ENCODE measurements around the gene SLC26A1.
"Not testable (repeated sequence)": the region's sequence is repeated elsewhere in the genome, so short reads cannot be mapped to it uniquely, and the experiment has no call there.

The SLC26A1 gene

DNA sequence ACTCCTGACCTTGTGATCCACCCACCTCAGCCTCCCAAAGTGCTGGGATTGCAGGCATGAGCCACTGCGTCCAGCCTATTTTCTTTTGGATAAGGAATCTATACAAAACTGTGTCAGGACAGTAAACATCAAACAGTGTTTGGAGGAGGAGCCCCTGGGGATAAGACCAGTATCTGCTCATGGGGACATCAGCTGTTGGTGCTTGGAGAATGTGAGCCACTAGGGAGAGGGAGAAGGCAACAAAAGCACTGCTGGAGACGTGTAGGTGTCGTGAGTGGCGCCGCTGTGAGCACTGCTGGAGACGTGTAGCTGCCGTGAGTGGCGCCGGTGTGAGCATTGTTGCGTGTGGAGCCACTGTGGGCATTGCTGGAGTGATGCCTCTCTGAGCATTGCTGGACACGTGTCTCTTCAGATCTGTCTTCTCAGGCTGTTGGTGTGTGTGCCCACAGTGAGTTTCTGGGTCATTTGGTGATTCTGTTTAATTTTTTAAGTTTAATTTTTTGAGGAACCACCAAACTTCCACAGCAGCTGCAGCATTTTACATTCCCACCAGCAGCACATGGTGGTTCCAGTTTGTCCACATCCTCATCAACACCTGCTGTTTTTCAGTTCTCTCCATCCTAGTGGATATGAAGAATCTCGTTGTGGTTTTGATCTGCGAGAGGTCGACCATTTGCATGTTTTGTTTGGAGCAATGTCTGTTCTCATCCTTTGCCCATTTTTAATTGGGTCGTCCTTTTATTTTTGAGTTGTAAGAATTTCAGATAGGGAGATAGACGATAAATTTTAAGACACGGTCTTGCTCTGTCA is 38.8 kb downstream of the SLC26A1 start:
- DNase-seq (ENCODE audit: low read depth in 2 of 2), result no peak

DNA sequence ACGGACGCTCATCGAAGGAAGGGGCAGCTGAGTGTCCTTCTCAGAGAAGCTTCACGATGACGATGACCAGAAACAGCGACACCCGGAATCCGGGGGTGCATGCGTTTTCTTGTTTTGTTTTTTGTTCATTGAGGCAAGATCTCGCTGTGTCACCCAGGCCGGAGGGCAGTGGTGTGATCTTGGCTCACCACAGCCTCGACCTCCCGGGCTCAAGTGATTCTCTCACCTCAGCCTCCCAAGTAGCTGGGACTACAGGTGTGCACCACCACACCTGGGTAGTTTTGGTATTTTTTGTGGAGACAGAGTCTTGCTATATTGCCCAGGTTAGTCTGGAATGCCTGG is 39.7 kb downstream of the SLC26A1 start:
- no peak for DNase-seq (ENCODE audit: low read depth in 2 of 2)

DNA sequence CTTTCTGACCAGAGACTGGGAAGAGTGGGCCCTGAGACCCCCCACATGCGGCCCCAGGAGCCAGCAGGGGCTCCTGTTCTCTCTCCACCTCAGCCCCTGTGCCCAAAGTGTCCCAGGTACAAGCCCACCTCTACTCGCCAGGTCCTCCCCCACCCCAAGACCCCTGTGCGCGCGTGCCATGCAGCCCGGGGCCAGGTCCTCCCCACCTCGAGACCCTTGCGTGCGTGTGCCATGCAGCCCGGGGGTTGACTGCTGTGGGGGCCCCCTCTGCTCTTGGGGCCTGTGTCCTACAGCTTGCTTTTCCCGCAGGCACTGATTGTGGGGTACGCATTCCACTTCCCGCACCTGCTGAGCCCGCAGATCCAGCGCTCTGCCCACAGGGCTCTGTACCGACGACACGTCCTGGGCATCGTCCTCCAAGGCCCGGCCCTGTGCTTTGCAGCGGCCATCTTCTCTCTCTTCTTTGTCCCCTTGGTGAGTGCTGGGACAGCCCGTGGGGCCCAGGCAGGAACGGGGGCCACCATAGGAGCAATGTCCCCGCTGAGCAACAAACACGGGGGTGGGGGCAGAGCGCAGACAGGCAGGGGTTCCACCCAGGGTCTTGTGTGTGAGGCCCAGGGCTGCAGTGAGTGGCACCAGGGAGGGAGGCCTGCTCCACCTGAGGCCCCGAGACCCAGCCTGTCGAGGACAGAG is 40.2 kb downstream of the SLC26A1 start:
- DNase-seq (ENCODE audit: low read depth in 2 of 2), result no peak

DNA sequence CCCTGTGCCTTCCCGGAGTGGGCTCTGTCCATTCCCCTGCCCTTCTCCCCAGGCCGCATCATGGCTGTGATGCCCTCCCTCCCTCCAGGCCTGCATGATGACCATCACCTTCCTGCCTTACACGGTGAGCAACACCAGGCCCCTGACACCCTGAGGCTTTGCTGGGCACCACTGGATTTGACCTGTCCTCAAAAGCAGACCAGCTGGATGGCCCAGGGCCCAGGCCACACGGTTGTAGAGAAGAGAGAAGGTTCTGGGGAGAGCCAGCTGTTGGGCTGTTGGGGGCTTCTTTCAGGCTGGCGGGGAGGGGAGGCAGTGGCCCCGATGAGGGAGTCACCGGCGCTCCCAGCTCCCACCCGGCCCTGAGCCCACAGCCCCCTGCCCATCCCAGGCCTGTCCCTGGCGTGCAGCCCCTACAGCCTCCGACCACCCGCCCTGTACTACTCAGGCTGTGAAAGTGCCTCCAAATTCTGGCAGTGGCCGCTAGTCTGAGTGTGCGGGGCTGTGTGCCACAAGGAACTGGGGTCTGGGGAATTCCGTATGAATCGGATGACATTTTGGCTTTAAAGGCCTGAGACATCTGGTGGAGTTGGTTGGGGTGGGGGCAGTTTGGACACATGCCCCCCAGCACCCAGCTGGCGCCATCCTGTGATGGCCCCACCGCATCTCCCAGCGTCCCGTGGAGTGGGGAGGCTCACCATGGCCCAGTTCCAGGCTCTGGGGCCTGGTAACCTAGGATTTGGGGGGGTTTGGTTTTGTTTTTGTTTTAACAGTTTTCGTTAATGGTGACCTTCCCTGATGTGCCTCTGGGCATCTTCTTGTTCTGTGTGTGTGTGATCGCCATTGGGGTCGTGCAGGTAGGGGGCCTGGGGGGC is 41.4 kb downstream of the SLC26A1 start:
- no peak for DNase-seq (ENCODE audit: low read depth in 2 of 2)

DNA sequence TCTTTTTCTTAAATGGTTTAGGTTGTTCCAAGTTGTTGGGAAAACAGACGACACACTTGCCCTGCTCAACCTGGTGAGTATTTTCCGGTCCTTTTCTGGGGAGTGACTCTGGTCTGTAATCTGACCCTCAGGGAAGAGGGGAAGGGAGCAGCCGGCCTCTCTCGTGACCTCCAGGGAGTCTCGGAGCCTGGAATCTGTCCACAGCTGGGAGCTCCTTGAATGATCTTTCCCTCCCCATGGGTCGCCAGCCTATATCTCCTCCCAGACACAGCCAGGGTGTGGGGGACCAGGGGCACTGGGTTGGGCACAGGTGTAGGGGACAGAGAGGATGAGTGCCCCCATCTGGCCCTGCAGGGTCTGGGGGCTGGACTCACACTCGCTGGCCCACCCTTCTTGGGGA is 42.0 kb downstream of the SLC26A1 start:
- no peak for DNase-seq (ENCODE audit: low read depth in 2 of 2)

DNA sequence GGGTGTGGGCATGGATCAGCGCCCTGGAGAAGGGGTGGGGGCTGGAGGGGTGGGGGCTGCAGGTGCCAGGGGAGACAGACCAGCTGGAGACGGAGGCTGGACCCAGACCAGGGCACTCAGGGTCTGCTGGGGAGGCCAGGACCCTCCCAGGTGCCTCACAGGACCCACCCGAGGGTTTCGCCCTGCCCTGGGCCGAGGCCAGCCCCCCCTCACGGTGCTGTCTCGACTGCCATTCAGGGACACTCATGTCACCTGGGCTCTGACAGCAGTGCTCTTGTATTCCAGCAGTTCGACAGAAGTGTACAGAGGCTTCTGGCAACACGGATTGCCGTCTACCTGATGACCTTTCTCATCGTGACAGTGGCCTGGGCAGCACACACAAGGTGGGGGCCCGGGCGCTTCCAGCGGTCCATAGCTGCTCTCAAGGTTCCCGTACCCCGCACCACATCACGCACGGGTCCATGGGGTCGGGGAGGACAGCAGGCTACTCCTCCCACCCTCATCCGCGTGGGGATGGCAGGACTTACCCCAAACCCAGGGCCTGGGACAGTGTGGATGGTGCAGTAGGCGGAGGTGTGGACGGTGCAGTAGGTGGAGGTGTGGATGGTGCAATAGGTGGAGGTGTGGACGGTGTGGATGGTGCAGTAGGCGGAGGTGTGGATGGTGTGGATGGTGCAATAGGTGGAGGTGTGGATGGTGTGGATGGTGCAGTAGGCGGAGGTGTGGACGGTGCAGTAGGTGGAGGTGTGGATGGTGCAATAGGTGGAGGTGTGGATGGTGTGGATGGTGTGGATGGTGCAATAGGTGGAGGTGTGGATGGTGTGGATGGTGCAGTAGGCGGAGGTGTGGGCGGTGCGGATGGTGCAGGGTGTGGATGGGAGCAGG is 42.8 kb downstream of the SLC26A1 start:
- DNase-seq (ENCODE audit: low read depth in 2 of 2), result no peak

DNA sequence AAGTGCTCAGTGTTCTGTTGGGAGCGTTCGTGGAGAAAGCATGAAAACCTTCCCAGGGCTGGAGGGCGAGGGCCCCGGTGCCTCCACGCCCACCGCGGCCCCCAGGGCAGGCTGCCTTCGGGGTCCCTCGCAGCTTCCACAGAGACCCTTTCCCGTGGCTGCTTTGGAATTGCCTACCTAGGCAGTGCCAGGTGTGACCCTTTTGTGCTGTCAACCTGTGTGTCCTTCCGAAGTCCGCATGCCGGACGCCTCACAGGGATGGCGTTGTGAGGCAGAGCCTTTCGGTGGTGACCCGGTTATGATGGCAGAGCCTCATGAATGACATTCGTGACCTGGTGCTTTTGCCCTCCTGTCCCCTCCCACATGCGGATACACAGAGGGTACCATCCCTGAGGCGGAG is 43.5 kb downstream of the SLC26A1 start:
- DNase-seq (ENCODE audit: low read depth in 2 of 2), result no peak

DNA sequence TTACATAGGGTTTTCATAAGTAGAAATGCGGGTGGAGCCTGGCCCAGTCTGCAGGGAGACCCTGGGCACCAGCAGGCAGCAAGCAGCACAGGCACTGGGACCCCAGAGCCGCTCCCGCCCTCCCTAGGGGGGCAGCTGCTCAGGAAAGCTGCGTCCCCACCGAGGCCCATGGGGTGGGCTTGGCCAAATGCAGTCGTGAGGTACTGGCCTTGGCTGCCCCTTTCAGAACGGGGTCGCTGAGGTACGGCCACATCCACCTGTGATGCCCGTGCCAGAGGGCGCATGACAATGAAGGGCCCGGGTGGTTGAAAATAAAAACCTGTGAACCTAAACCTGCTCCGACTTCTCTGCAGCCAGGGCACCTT is 44.3 kb downstream of the SLC26A1 start:
- DNase-seq (ENCODE audit: low read depth in 2 of 2), result no peak

DNA sequence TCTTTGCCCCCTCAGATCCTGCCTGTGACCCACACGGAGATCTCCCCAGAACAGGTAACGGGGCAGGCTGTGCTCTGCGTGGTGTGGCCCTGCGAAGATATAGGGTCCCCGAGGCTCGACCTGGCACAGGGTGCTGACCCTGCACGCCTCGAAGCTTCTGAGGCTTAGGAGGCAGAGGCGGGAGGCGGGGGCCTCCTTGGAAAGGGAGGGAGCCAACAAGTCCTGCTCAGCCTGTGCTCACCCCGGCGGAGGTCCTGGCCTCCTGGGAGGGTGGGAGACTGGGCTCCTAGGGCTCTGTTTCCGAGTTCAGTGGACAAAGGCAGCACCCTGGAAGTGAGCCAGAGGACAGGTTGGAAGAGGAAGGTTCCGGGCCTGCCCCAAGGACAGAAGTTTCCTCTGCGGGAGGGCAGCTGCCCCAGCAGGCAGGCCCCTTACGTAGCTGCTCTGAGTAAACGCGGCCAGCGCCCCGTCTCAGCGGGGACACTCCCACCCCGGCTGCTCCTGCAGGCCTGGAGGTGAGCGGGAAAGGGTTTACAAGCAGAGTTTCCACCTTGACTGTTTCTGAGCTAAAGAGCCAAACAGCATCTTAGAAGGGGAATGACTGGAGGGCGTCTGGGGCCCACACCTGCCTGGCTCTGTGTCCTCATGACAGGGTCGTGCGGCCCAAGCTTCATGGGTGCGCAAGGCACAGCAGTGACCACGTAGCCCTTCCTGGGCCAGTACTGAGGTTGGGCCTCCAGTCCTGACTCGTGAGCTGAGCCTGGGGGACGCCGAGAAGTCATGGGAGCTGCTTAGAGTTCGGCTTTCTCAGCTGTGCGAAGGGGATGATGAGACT is 44.9 kb downstream of the SLC26A1 start:
- no peak for DNase-seq (ENCODE audit: low read depth in 2 of 2)

DNA sequence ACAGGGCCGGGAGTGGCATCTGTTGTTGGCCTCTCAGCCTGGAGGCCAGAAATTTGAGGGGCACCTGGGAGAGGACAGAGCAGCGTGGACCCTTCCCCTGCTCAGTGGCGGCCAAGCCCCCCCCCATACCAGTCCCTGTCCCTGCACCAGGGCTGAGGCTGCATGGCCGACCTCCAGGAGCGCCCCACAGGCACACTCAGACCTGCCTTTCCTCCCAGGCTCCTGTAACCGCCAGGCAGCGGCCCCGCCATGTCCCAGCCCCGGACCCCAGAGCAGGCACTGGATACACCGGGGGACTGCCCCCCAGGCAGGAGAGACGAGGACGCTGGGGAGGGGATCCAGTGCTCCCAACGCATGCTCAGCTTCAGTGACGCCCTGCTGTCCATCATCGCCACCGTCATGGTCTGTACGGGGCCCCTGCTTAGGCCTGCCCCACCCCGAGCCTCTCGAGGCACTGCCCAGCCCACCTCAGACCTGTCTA is 45.7 kb downstream of the SLC26A1 start:
- DNase-seq (ENCODE audit: low read depth in 2 of 2), result no peak

DNA sequence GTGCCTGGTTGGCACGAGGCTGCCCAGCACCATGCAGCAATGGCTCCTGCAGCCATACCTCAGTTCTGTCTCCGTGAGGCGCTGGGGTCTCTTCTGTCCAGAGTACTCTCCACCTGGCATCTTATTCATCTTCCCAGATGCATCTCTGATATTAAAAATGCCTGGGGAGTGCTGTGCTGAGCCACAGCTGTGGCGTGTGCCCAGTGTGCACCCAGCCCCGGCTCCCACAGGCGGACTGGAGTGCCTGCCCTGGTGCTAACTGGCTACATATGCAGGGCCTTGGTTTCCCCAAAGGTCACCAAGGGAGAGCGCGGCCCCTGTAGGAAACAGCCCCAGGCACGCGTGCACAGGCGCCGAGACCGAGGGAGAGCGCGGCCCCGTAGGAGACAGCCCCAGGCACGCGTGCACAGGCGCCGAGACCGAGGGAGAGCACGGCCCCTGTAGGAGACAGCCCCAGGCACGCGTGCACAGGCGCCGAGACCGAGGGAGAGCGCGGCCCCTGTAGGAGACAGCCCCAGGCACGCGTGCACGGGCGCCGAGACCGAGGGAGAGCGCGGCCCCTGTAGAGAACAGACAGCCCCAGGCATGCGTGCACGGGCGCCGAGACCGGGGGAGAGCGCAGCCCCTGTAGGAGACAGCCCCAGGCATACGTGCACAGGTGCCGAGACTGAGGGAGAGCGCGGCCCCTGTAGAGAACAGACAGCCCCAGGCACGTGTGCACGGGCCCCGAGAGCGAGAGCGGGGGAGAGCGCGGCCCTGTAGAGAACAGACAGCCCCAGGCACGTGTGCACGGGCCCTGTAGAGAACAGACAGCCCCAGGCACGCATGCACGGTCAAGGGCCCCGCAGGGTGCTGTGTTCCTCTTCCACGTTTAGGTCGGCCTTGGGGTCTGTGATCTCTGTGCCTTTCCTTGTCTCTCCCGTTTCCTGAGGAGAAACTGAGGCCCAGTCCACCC is 46.4 kb downstream of the SLC26A1 start:
- DNase-seq (ENCODE audit: low read depth in 2 of 2), result no peak

DNA sequence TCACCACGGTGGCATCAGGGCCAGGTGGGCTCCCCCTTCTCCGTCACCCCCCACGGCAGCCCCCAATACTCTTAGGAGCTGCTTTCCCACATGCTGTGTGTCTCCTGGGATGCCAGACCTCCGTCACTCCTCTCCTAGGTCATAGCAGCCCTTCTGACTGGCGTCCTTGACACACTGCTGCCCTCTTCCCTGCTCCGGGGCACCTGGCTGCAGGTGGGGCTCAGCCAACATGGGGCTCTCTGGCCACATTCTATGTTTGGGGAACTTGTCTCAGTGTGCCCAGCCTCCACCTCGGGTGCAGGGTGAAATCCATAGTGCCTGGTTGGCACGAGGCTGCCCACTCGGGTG is 47.1 kb downstream of the SLC26A1 start:
- no peak for DNase-seq (ENCODE audit: low read depth in 2 of 2)

DNA sequence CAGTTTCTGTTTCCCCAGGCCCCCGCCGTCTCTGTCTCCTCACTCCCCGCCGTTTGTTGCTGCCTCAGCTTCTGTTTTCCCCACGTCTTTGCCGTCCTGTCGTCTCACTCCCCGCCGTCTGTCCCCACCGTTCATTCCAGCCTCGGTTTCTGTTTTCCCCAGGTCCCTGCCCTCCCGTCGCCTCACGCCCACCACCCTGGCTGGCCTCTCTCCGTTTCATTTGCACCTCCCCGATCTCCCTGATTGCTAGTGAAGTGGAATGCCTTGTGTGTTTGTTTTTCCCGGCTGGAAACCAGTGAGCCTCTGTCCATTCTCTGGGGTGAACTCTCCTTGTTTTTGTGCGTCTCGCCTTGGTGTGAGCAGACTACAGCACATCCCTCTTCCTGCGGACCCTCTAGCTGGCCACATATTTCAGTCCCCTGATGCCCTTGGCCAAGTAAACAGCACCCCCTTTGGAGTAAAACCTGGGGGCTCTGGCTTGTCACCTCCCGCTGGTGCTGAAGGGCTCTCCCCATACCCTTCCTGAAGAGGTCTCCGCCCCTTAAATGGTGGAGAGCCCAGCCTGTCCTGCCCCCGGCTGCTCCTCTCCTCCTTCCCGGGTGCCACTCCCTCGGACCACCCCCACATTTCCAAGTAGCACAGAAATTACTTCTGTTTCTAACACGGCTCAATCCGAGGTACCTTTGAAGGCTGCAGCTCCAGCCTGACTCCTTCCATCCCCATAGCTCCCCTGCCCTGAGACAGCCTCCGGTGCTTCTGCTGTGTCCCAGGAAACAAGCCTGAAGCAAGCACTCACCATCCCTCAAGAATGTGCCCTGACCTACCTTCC is 47.7 kb downstream of the SLC26A1 start:
- DNase-seq (ENCODE audit: low read depth in 2 of 2), result no peak

DNA sequence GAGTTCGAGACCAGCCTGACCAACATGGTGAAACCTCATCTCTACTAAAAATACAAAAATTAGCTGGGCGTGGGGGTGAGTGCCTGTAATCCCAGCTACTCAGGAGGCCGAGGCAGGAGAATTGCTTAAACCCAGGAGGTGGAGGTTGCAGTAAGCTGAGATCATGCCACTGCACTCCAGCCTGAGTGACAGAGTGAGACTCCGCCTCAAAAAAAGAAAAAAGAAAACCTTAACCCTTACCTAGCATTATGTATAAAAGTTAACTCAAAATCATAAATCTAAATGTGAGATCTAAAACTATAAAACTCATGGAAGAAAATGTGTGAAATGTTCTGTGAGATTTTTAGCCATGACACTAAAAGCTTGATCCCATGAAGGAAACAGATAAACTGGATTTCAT is 53.7 kb downstream of the SLC26A1 start:
- DNase-seq (ENCODE audit: low read depth in 2 of 2), result not testable (repeated sequence)
